PFSK-1 (cell line): ENCODE measurements around the gene NEXN.

Source experiments
- POLR2AphosphoS5 ChIP-seq: IDR thresholded peaks from 2 replicates; pipeline ENCODE4 v1.6.1; 2012; ENCODE audit warnings: low read depth, mild to moderate bottlenecking, control low read depth, low read length, moderate library complexity
- SIN3A ChIP-seq: IDR thresholded peaks from 2 replicates; pipeline ENCODE4 v1.6.1; 2012; ENCODE audit warnings: mild to moderate bottlenecking, low read length, moderate library complexity, borderline replicate concordance; ENCODE audit not compliant: insufficient read depth

DNA sequence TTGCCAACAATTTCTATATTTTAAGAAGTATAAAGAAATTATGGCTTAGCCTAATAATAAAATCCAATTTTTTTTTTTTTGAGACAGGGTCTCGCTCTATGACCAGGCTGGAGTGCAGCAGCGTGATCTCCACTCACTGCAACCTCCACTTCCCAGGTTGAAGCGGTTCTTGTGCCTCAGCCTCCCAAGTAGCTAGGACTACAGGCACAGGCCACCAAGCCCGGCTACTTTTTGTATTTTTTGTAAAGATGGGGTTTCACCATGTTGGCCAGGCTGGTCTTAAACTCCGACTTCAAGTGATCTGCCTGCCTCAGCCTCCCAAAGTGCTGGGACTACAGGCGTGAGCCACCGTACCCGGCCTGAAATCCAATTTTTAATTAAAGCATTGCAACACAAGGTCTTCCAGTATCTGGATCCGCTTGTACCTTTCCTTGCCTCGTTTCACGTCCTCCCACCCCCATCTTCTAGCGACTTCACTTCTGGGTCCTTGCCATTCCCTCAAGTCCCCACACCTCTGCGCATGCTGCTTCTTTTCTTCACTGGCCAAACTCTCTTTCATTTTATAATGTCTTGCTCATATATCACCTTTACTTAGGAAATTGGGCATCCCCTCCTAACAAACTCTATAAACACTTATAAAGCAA lies 88.1 kb downstream of the NEXN start:
- TF ChIP-seq SIN3A (no peak), POLR2AphosphoS5 (no peak)
